A549 (cell line): Measurements from ENCODE around the gene ARHGAP4. TPM values are rescaled to one million over a fixed set of nuclear protein-coding genes. Genes with fewer than 3 reads are reported as not detected.

Experiments used
- ATAC-seq, 2 experiments: fragments of 200-7000 bp in 1 of 2; fragments of >200 bp in 1 of 2; cut with Nextera tagmentation in 1 of 2; cut with Tn5 transposase in 1 of 2; 3 replicates each; pipeline versions ENCODE4 v1.8.0 to v1.9.1; 2018 to 2020; ENCODE audit warnings: mild to moderate bottlenecking in 1 of 2, moderate library complexity in 1 of 2
- CTCF ChIA-PET: fragments of 300-600 bp; sonication (Branson Sonifier 250); formaldehyde crosslinking; extraction: SDS; loops from one replicate; lab custom pipeline; 2021; ENCODE audit warnings: antibody characterized with exemption, inconsistent platforms; lab: Yijun Ruan, JAX
- POLR2A ChIA-PET: fragments of 350-600 bp; formaldehyde crosslinking; extraction: SDS; loops from one replicate; lab custom pipeline; 2021; ENCODE audit warnings: antibody characterized with exemption, inconsistent platforms; lab: Yijun Ruan, JAX
- DNase-seq, 2 experiments: peaks; one replicate each; pipeline versions ENCODE4 v3.0.0 to v3.0.0-alpha.2; 2011 to 2016; ENCODE audit warnings: low read depth in 1 of 2, low spot score in 1 of 2
- FAIRE-seq: peaks from 2 replicates; lab custom pipeline; 2011; peaks lifted over from hg19 to GRCh38; lab: Jason Lieb, UNC
- H3K27ac ChIP-seq, 2 experiments: fragments of >200 bp; sonication (Bioruptor Twin); formaldehyde crosslinking; 3 replicates each; pipeline ENCODE4 v1.5.1; 2016 to 2017
- H3K4me1 ChIP-seq: fragments of >200 bp; sonication (Bioruptor Twin); formaldehyde crosslinking; 3 replicates; pipeline ENCODE4 v1.6.1; 2016
- H3K4me2 ChIP-seq: fragments of >200 bp; sonication (Bioruptor Twin); formaldehyde crosslinking; 3 replicates; pipeline ENCODE4 v1.6.1; 2016
- H3K4me3 ChIP-seq: fragments of >200 bp; sonication (Bioruptor Twin); formaldehyde crosslinking; 3 replicates; pipeline ENCODE4 v1.5.1; 2016
- H3K9me3 ChIP-seq: fragments of >200 bp; sonication (Bioruptor Twin); formaldehyde crosslinking; 3 replicates; pipeline ENCODE4 v1.6.1; 2016
- ATOH8 ChIP-seq: fragments of 250-450 bp; sonication (Bioruptor Pico); IDR thresholded peaks from 2 replicates; pipeline ENCODE4 v1.5.0; 2020; ENCODE audit warnings: low read depth, mild to moderate bottlenecking, moderate library complexity
- BHLHE40 ChIP-seq: IDR thresholded peaks from 2 replicates; pipeline ENCODE4 v1.6.1; 2012; ENCODE audit warnings: low read depth, low read length, inconsistent platforms
- CBX2 ChIP-seq: fragments of 200-600 bp; sonication (generic); IDR thresholded peaks from 2 replicates; pipeline ENCODE4 v1.6.1; 2016; ENCODE audit warnings: low read depth, mild to moderate bottlenecking, borderline replicate concordance
- CTCF ChIP-seq: fragments of >200 bp; sonication (Bioruptor Twin); formaldehyde crosslinking; IDR thresholded peaks from 3 replicates; pipeline ENCODE4 v1.5.1; 2016
- EHF ChIP-seq: fragments of 250-450 bp; sonication (Bioruptor Pico); IDR thresholded peaks from 2 replicates; pipeline ENCODE4 v1.5.0; 2020; ENCODE audit warnings: mild to moderate bottlenecking
- EHMT2 ChIP-seq: fragments of 200-600 bp; sonication (generic); IDR thresholded peaks from 2 replicates; pipeline ENCODE4 v1.6.1; 2016; ENCODE audit warnings: antibody characterized with exemption, low read depth, mild to moderate bottlenecking, moderate library complexity
- EP300 ChIP-seq, 2 experiments: fragments of >200 bp; sonication (Bioruptor Twin); formaldehyde crosslinking; IDR thresholded peaks; 2 replicates in 1 of 2; 3 replicates in 1 of 2; pipeline ENCODE4 v1.6.1; 2016 to 2017
- HDAC2 ChIP-seq: fragments of 200-600 bp; sonication (generic); IDR thresholded peaks from 2 replicates; pipeline ENCODE4 v1.6.1; 2016
- HOXB13 ChIP-seq: fragments of 250-450 bp; sonication (Bioruptor Pico); IDR thresholded peaks from 2 replicates; pipeline ENCODE4 v1.5.0; 2020; ENCODE audit warnings: low read depth, mild to moderate bottlenecking, moderate library complexity
- JUN ChIP-seq, 2 experiments: fragments of >200 bp; sonication (Bioruptor Twin); formaldehyde crosslinking; IDR thresholded peaks; 2 replicates in 1 of 2; 3 replicates in 1 of 2; pipeline ENCODE4 v1.6.1; 2016 to 2017
- PHF8 ChIP-seq: fragments of 200-600 bp; sonication (generic); IDR thresholded peaks from 2 replicates; pipeline ENCODE4 v1.6.1; 2016; ENCODE audit warnings: low read depth, mild to moderate bottlenecking, antibody characterized with exemption, moderate library complexity, borderline replicate concordance
- POLR2A ChIP-seq: IDR thresholded peaks from 2 replicates; pipeline ENCODE4 v1.6.1; 2012; ENCODE audit warnings: mild to moderate bottlenecking, low read length
- POLR2AphosphoS2 ChIP-seq: conservative IDR thresholded peaks from 2 replicates; pipeline ENCODE4 v1.6.1; 2012; ENCODE audit warnings: low read length, improper control_type of control experiment, inconsistent platforms
- RAD21 ChIP-seq, 2 experiments: fragments of >200 bp in 1 of 2; sonication (Bioruptor Twin) in 1 of 2; formaldehyde crosslinking in 1 of 2; IDR thresholded peaks in 1 of 2; conservative IDR thresholded peaks in 1 of 2; 2 replicates in 1 of 2; 3 replicates in 1 of 2; pipeline ENCODE4 v1.6.1; 2012 to 2018; ENCODE audit warnings: inconsistent platforms in 1 of 2
- REST ChIP-seq: fragments of 200-600 bp; sonication (generic); IDR thresholded peaks from 2 replicates; pipeline ENCODE4 v1.6.1; 2016; ENCODE audit warnings: antibody characterized with exemption, mild to moderate bottlenecking, moderate library complexity
- RFX5 ChIP-seq: fragments of 450-650 bp; IDR thresholded peaks from 2 replicates; pipeline ENCODE4 v1.7.1; 2014; ENCODE audit warnings: antibody characterized with exemption, mild to moderate bottlenecking, moderate library complexity
- TFCP2L1 ChIP-seq: fragments of 250-450 bp; sonication (Bioruptor Pico); IDR thresholded peaks from 2 replicates; pipeline ENCODE4 v1.5.0; 2021; ENCODE audit warnings: mild to moderate bottlenecking
- USF2 ChIP-seq: fragments of 450-650 bp; IDR thresholded peaks from 2 replicates; pipeline ENCODE4 v1.6.1; 2014; ENCODE audit warnings: antibody characterized with exemption
- ZNF302 ChIP-seq: fragments of 250-450 bp; sonication (Bioruptor Pico); IDR thresholded peaks from 2 replicates; pipeline ENCODE4 v1.9.0; 2021; ENCODE audit warnings: inconsistent platforms, mild to moderate bottlenecking, moderate library complexity
- WGBS: methylation state at CpG from one replicate; pipeline ENCODE4 v1.1.6; 2017; ENCODE audit errors: missing lambda C conversion rate; 5-methylcytosine and 5-hydroxymethylcytosine counted together
- polyA plus RNA-seq, 4 experiments: library from polyadenylated mRNA; depleted of rRNA in 3 of 4; stranded (reverse); fragments of >200 nt; fragmentation: RNase III in 1 of 4; extraction: RNeasy Plus Mini Kit Qiagen cat#74134 plus additional on column Dnase treatment in 1 of 4; gene quantifications; 2 replicates in 3 of 4; 3 replicates in 1 of 4; pipeline ENCODE4 v1.2.3, GENCODE V29; 2011 to 2017

Gene ARHGAP4
- polyA plus RNA-seq, 2 of the 4 experiments (the other 2 are of a cell fraction): 0.78 to 0.98 TPM

DNA sequence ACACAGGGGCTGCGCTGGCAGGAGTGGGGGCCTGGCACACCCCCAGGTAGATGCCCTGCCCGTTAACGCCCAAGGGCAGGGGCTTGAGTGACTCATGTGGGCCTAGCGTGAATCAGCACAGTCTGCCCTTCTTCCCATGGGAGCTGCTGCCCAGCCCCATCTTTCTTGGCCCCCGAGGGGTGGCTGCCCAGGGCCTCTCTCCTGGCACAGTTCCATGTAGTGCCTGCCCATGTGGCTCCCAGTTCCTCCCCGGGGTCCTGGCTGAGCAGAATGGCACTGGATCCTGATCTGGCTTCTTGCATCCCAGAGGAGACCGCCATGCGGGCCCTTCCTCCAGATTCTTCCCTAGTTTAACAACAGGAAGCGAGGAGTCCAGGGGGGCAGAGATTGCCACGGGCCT lies 23.7 kb downstream of the ARHGAP4 start:
- CTCF ChIA-PET: no interaction called here
- no peaks in the 10 kb centered on the region for H3K9me3 ChIP-seq
- 40% methylated on average over 10 of the region's 10 CpGs for WGBS
- H3K27ac ChIP-seq: peak overlapping the region in 1 of 2 experiments; percentile 77; a peak in 3 of 6 replicates
- TF ChIP-seq POLR2AphosphoS2 (no peak), TFCP2L1 (no peak), RAD21 (conservative IDR thresholded peaks at IDR 0.05 in 1 of 2, IDR thresholded peaks at IDR 0.05 in 1 of 2) (no peak), ATOH8 (CRISPR knock-in tag) (no peak), PHF8 (no peak), POLR2A (no peak), HOXB13 (no peak), EP300 (IDR thresholded peaks at IDR 0.05) (no peak), HDAC2 (no peak), EHF (no peak), EHMT2 (no peak), CBX2 (no peak)
- ATAC-seq (no peak; a peak in 1 of 6 replicates), FAIRE-seq (no peak), DNase-seq (no peak)
- H3K4me2 ChIP-seq: no peak overlapping the region; the same call in 2 of the 3 replicates
- POLR2A ChIA-PET: no interaction called here
- H3K4me3 ChIP-seq: no peak overlapping the region
- H3K4me1 ChIP-seq: peaks cover 26% of the 10 kb centered on the region

DNA sequence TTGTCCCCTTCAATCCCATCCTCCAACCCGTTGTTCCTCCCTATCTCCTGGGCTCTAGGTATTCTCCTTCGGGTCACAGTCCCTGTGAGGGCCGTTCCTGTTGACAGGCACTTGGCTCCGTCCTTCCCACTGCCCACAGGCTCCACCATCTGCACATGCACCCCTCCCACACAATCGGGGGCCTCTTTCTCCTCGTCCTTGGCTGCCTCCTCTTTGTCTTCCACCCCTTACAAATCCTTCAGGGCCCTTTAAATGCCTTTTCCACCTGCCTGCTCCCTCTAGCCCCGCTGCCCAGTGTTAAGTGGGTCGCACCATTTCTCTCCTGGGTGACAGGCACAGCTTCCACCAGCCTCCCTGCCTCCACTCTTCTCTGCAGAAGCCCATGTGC lies 24.3 kb downstream of the ARHGAP4 start:
- FAIRE-seq: no peak
- POLR2A ChIA-PET: no interaction called here
- Histone ChIP-seq H3K9me3 (no peaks in the 10 kb centered on the region), H3K4me1 (peaks cover 26% of the 10 kb centered on the region), H3K27ac (peak overlapping the region in 1 of 2 experiments; percentile 77; a peak in 3 of 6 replicates), H3K4me3 (no peak overlapping the region), H3K4me2 (no peak overlapping the region; the same call in 2 of the 3 replicates)
- TF ChIP-seq JUN (IDR thresholded peaks at IDR 0.05) (no peak), RFX5 (no peak), ZNF302 (no peak), EHF (no peak), CBX2 (no peak), REST (no peak), USF2 (no peak), BHLHE40 (no peak), CTCF (no peak), ATOH8 (CRISPR knock-in tag) (no peak), POLR2A (no peak), POLR2AphosphoS2 (no peak)
- ATAC-seq: no peak
- WGBS: 78% methylated on average over 8 of the region's 8 CpGs
- CTCF ChIA-PET: no interaction called here
- no peak for DNase-seq
